Measurements from ENCODE around the gene C7orf57. TPM values are rescaled to one million over a fixed set of nuclear protein-coding genes. Genes with fewer than 3 reads are reported as not detected.

Gene C7orf57
- total RNA-seq, 4 donors from 2014 or later, result not detected

GRCh38 chr7:48097521-48098231 lies 62.3 kb downstream of the C7orf57 start:
- TF ChIP-seq CTCF (IDR thresholded peaks at IDR 0.05), result no peak
- no peak for TF ChIP-seq POLR2AphosphoS5 (IDR thresholded peaks at IDR 0.05)
- no peak for TF ChIP-seq POLR2A (IDR thresholded peaks at IDR 0.05)
- TF ChIP-seq EP300 (IDR thresholded peaks at IDR 0.05), result no peak
- Histone ChIP-seq H3K27ac (peak overlapping the region; percentile 54), H3K4me1 (peaks cover 16% of the 10 kb centered on the region), H3K4me3 (no peak overlapping the region), H3K9me3 (no peaks in the 10 kb centered on the region), H3K36me3 (peaks cover 69% of the 10 kb centered on the region), H3K27me3 (no peaks in the 10 kb centered on the region)
- 49% methylated on average over 5 of the region's 6 CpGs for WGBS
- no peak for DNase-seq (ENCODE audit: low spot score in 2 of 2)

GRCh38 chr7:48098846-48099245 lies 63.5 kb downstream of the C7orf57 start:
- Histone ChIP-seq H3K4me1 (peaks cover 16% of the 10 kb centered on the region), H3K9me3 (no peaks in the 10 kb centered on the region), H3K4me3 (no peak overlapping the region), H3K36me3 (peaks cover 74% of the 10 kb centered on the region), H3K27ac (no peak overlapping the region), H3K27me3 (no peaks in the 10 kb centered on the region)
- no peak for DNase-seq (ENCODE audit: low spot score in 2 of 2)
- TF ChIP-seq POLR2A (IDR thresholded peaks at IDR 0.05) (no peak), CTCF (IDR thresholded peaks at IDR 0.05) (no peak), POLR2AphosphoS5 (IDR thresholded peaks at IDR 0.05) (no peak), EP300 (IDR thresholded peaks at IDR 0.05) (no peak)
- 83% methylated on average over 4 of the region's 4 CpGs for WGBS

GRCh38 chr7:48099781-48100180 lies 64.4 kb downstream of the C7orf57 start:
- no peaks in the 10 kb centered on the region for H3K9me3 ChIP-seq
- peaks cover 16% of the 10 kb centered on the region for H3K4me1 ChIP-seq
- no peaks in the 10 kb centered on the region for H3K27me3 ChIP-seq
- 84% methylated on average over 3 of the region's 3 CpGs for WGBS
- DNase-seq (ENCODE audit: low spot score in 2 of 2), result no peak
- no peak overlapping the region for H3K27ac ChIP-seq
- peaks cover 74% of the 10 kb centered on the region for H3K36me3 ChIP-seq
- H3K4me3 ChIP-seq, result no peak overlapping the region
- TF ChIP-seq POLR2AphosphoS5 (IDR thresholded peaks at IDR 0.05), result no peak
- no peak for TF ChIP-seq CTCF (IDR thresholded peaks at IDR 0.05)
- TF ChIP-seq POLR2A (IDR thresholded peaks at IDR 0.05), result no peak
- TF ChIP-seq EP300 (IDR thresholded peaks at IDR 0.05), result no peak

- H3K4me1 ChIP-seq, result peaks cover 7% of the 10 kb centered on the region
- H3K4me3 ChIP-seq, result no peak overlapping the region
- WGBS, result 100% methylated on average over 8 of the region's 8 CpGs
- no peak for DNase-seq (ENCODE audit: low spot score in 2 of 2)
- H3K36me3 ChIP-seq, result peaks cover 75% of the 10 kb centered on the region
- H3K27ac ChIP-seq, result no peak overlapping the region
- no peaks in the 10 kb centered on the region for H3K9me3 ChIP-seq
- no peak for TF ChIP-seq EP300 (IDR thresholded peaks at IDR 0.05)
- no peak for TF ChIP-seq CTCF (IDR thresholded peaks at IDR 0.05)
- no peak for TF ChIP-seq POLR2AphosphoS5 (IDR thresholded peaks at IDR 0.05)
- no peak for TF ChIP-seq POLR2A (IDR thresholded peaks at IDR 0.05)
- H3K27me3 ChIP-seq, result no peaks in the 10 kb centered on the region
Observed at GRCh38 chr7:48101352-48101751, 66.0 kb downstream of the C7orf57 start.

GRCh38 chr7:48101968-48102367 lies 66.6 kb downstream of the C7orf57 start:
- TF ChIP-seq CTCF (IDR thresholded peaks at IDR 0.05), result no peak
- TF ChIP-seq EP300 (IDR thresholded peaks at IDR 0.05), result no peak
- TF ChIP-seq POLR2AphosphoS5 (IDR thresholded peaks at IDR 0.05), result no peak
- no peak for TF ChIP-seq POLR2A (IDR thresholded peaks at IDR 0.05)
- Histone ChIP-seq H3K27ac (no peak overlapping the region), H3K36me3 (peaks cover 73% of the 10 kb centered on the region), H3K9me3 (no peaks in the 10 kb centered on the region), H3K27me3 (no peaks in the 10 kb centered on the region), H3K4me1 (peaks cover 3% of the 10 kb centered on the region), H3K4me3 (no peak overlapping the region)
- no peak for DNase-seq (ENCODE audit: low spot score in 2 of 2)
- 83% methylated on average over 4 of the region's 4 CpGs for WGBS

Data from suprapubic skin (tissue), 4 donors.